ENCODE measurements around the gene SHC1.

Gene SHC1

GRCh38 chr1:155001675-155002463 lies 31.3 kb upstream of the SHC1 start:
- no peaks in the 10 kb centered on the region for H4K20me1 ChIP-seq (ENCODE audit: low read depth, low read length)
- H3K9me2 ChIP-seq (replicated peaks; ENCODE audit: insufficient read depth, low read length) = no peaks in the 10 kb centered on the region
- no peak overlapping the region for H2AFZ ChIP-seq (ENCODE audit: low read depth, low read length, severe bottlenecking)
- no peak overlapping the region for H3K27ac ChIP-seq (ENCODE audit: low read depth, low read length)
- no peaks in the 10 kb centered on the region for H3K9me3 ChIP-seq (ENCODE audit: insufficient read depth, low read length)
- no peaks in the 10 kb centered on the region for H3K27me3 ChIP-seq (ENCODE audit: low read length)
- TF ChIP-seq EZH2phosphoT487 (conservative IDR thresholded peaks at IDR 0.05; ENCODE audit: low read length) (no peak), CTCF (IDR thresholded peaks at IDR 0.05; ENCODE audit: insufficient read depth, low read length, poor library complexity, severe bottlenecking) (no peak)
- peak overlapping the region; percentile 69 for H3K4me2 ChIP-seq (ENCODE audit: low read depth, low read length, poor library complexity, severe bottlenecking)
- no peaks in the 10 kb centered on the region for H3K79me2 ChIP-seq (ENCODE audit: insufficient read depth, low read length)
- H3F3A ChIP-seq (ENCODE audit: insufficient read depth) = peaks cover 11% of the 10 kb centered on the region; the same call in 1 of the 2 replicates
- peak overlapping the region; percentile 38 for H3K9ac ChIP-seq (ENCODE audit: low read length)
- H3K4me3 ChIP-seq (ENCODE audit: insufficient read depth, low read length, poor library complexity, severe bottlenecking) = peak overlapping the region; percentile 50
- H3K36me3 ChIP-seq (ENCODE audit: low read length) = no peaks in the 10 kb centered on the region

- Histone ChIP-seq H3K36me3 (ENCODE audit: low read length) (no peaks in the 10 kb centered on the region), H3K9me2 (replicated peaks; ENCODE audit: insufficient read depth, low read length) (no peaks in the 10 kb centered on the region), H3K79me2 (ENCODE audit: insufficient read depth, low read length) (no peaks in the 10 kb centered on the region), H3F3A (ENCODE audit: insufficient read depth) (peaks cover 11% of the 10 kb centered on the region; the same call in 1 of the 2 replicates), H3K4me3 (ENCODE audit: insufficient read depth, low read length, poor library complexity, severe bottlenecking) (peak overlapping the region; percentile 50), H3K4me2 (ENCODE audit: low read depth, low read length, poor library complexity, severe bottlenecking) (peak overlapping the region; percentile 69), H3K9me3 (ENCODE audit: insufficient read depth, low read length) (no peaks in the 10 kb centered on the region), H4K20me1 (ENCODE audit: low read depth, low read length) (no peaks in the 10 kb centered on the region), H3K27ac (ENCODE audit: low read depth, low read length) (0 out of 2 replicates have a peak overlapping the region, but pooled peaks have one; percentile 25), H3K27me3 (ENCODE audit: low read length) (no peaks in the 10 kb centered on the region), H3K9ac (ENCODE audit: low read length) (peak overlapping the region; percentile 38), H2AFZ (ENCODE audit: low read depth, low read length, severe bottlenecking) (peak overlapping the region; percentile 77)
- TF ChIP-seq CTCF (IDR thresholded peaks at IDR 0.05; ENCODE audit: insufficient read depth, low read length, poor library complexity, severe bottlenecking) (no peak), EZH2phosphoT487 (conservative IDR thresholded peaks at IDR 0.05; ENCODE audit: low read length) (no peak)
These were observed 30.8 kb upstream of the SHC1 start for GRCh38 chr1:155001425-155001674.

GRCh38 chr1:155000726-155001424 lies 30.3 kb upstream of the SHC1 start:
- H4K20me1 ChIP-seq (ENCODE audit: low read depth, low read length) = no peaks in the 10 kb centered on the region
- no peaks in the 10 kb centered on the region for H3K9me2 ChIP-seq (replicated peaks; ENCODE audit: insufficient read depth, low read length)
- H3K4me3 ChIP-seq (ENCODE audit: insufficient read depth, low read length, poor library complexity, severe bottlenecking) = peak overlapping the region; percentile 50
- peak overlapping the region; percentile 77 for H2AFZ ChIP-seq (ENCODE audit: low read depth, low read length, severe bottlenecking)
- peak overlapping the region; percentile 69 for H3K4me2 ChIP-seq (ENCODE audit: low read depth, low read length, poor library complexity, severe bottlenecking)
- H3K36me3 ChIP-seq (ENCODE audit: low read length) = no peaks in the 10 kb centered on the region
- H3K79me2 ChIP-seq (ENCODE audit: insufficient read depth, low read length) = no peaks in the 10 kb centered on the region
- peak overlapping the region; percentile 38 for H3K9ac ChIP-seq (ENCODE audit: low read length)
- peak overlapping the region; percentile 25; the same call in 1 of the 2 replicates for H3K27ac ChIP-seq (ENCODE audit: low read depth, low read length)
- H3K27me3 ChIP-seq (ENCODE audit: low read length) = no peaks in the 10 kb centered on the region
- peaks cover 14% of the 10 kb centered on the region for H3F3A ChIP-seq (ENCODE audit: insufficient read depth)
- no peaks in the 10 kb centered on the region for H3K9me3 ChIP-seq (ENCODE audit: insufficient read depth, low read length)
- no peak for TF ChIP-seq EZH2phosphoT487 (conservative IDR thresholded peaks at IDR 0.05; ENCODE audit: low read length)

- Histone ChIP-seq H4K20me1 (ENCODE audit: low read depth, low read length) (no peaks in the 10 kb centered on the region), H3K9me3 (ENCODE audit: insufficient read depth, low read length) (no peaks in the 10 kb centered on the region), H2AFZ (ENCODE audit: low read depth, low read length, severe bottlenecking) (no peak overlapping the region), H3K27me3 (ENCODE audit: low read length) (no peaks in the 10 kb centered on the region), H3K4me3 (ENCODE audit: insufficient read depth, low read length, poor library complexity, severe bottlenecking) (peak overlapping the region; percentile 50), H3K4me2 (ENCODE audit: low read depth, low read length, poor library complexity, severe bottlenecking) (peak overlapping the region; percentile 69), H3K9ac (ENCODE audit: low read length) (peak overlapping the region; percentile 38; the same call in 1 of the 2 replicates), H3K9me2 (replicated peaks; ENCODE audit: insufficient read depth, low read length) (no peaks in the 10 kb centered on the region), H3K36me3 (ENCODE audit: low read length) (no peaks in the 10 kb centered on the region), H3F3A (ENCODE audit: insufficient read depth) (peaks cover 16% of the 10 kb centered on the region), H3K27ac (ENCODE audit: low read depth, low read length) (peak overlapping the region; percentile 50), H3K79me2 (ENCODE audit: insufficient read depth, low read length) (no peaks in the 10 kb centered on the region)
- no peak for TF ChIP-seq EZH2phosphoT487 (conservative IDR thresholded peaks at IDR 0.05; ENCODE audit: low read length)
- no peak for TF ChIP-seq CTCF (IDR thresholded peaks at IDR 0.05; ENCODE audit: insufficient read depth, low read length, poor library complexity, severe bottlenecking)
These were observed 29.8 kb upstream of the SHC1 start for GRCh38 chr1:155000411-155000725.
